ENCODE results near the gene COL21A1.

DNA sequence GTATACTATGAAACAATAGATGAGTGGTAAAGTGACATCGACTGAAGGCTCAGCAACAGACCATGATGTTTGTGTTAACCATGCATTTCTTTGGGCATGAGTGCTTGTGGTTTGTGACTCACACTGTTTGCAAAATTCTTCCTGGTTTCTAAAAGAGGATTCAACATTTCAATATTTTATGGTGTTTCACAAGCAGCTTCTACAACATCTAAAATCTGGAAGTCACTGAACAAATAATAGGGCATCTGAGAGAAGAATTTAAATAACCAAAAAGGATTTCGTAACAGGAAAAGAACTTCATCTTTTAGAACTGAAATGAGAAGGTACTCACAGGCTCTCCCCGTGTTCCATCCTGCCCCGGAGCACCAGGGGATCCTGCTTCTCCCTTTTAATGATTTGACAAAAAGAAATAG, 146.2 kb downstream of the COL21A1 start:
- TF ChIP-seq CTCF (conservative IDR thresholded peaks at IDR 0.05; ENCODE audit: low read depth, low read length) = no peak
- TF ChIP-seq POLR2A (IDR thresholded peaks at IDR 0.05; ENCODE audit: low read depth, low read length) = no peak
- TF ChIP-seq USF2 (IDR thresholded peaks at IDR 0.05; ENCODE audit: low read depth, low read length) = no peak
- TF ChIP-seq FOS (IDR thresholded peaks at IDR 0.05; ENCODE audit: low read depth, low read length) = peak; percentile 74
- no peak for TF ChIP-seq NFE2L2 (IDR thresholded peaks at IDR 0.05; ENCODE audit: low read depth, low read length)
- TF ChIP-seq MAZ (IDR thresholded peaks at IDR 0.05; ENCODE audit: borderline replicate concordance, low read depth, low read length) = no peak

All from IMR-90 (cell line).